Left cardiac atrium (tissue), 4 donors: ENCODE data around the gene METTL25. TPM values are rescaled to one million over a fixed set of nuclear protein-coding genes. Genes with fewer than 3 reads are reported as not detected.

Source experiments
- ATAC-seq, 2 donors: fragments of 200-7000 bp; cut with Tn5 transposase; one replicate each; pipeline ENCODE4 v1.9.1; 2020; ENCODE audit warnings: mild to moderate bottlenecking in 2 of 2, moderate library complexity in 2 of 2
- DNase-seq: peaks from one replicate; pipeline ENCODE4 v3.0.0-alpha.2; 2020
- intact Hi-C, 2 donors: fragments of 100-400 bp; cut with DNase I; formaldehyde crosslinking; loops; one replicate each; pipeline versions ENCODE4 v1.14.1 to v1.15.1; 2022 to 2023
- total RNA-seq, 2 donors: library from RNA; stranded (reverse); fragmentation: NEBNext Ultra II Directional; extraction: Animal tissue kit (Norgen Biotek cat#: 25700); gene quantifications; one replicate each; pipeline ENCODE4 v1.2.1, GENCODE V29; 2021
- donor health status: DM: no; HTN: yes; CAD: no.
- donor health status: DM: no; HTN: yes; CAD: no; lungs with severe emphysema.
- donor health status: DM: yes; HTN: yes; CAD: no.
- donor health status: Dilated cardiomyopathy.

METTL25 gene
- total RNA-seq, 2 donors from 2014 or later, result 14.5 to 16.1 TPM

DNA sequence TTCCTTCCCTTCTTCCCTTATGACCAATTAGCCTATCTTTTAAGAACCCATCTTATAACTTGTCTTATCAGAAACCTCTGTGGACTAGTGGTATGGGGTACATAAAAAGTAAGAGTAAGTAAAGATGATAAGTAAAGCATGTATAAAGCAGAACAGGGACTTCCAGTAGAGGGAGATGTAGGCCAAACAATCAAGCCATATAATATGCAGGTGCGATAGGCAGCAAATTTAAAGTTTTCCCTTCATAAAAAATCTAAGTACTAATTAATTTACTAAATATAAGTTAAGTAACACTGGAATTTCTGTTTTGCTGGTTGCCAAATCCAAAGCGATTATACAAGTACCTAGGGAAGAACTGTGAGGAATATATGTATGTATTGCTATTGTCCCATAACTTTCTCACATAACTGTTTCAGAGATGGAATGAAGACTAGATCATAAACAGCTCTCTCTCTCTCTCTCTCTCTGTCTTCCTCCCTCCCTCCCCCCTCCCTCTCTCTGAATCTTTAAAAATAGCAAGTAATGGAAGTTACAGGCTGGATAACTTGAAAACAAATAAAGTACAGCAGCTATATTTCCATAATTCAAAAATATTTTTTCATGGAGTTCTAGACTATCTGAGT lies 25.7 kb downstream of the METTL25 start:
- no peak for DNase-seq
- intact Hi-C loops, result no loop called here
- ATAC-seq, result peak in 1 of 2 donors; percentile 67

DNA sequence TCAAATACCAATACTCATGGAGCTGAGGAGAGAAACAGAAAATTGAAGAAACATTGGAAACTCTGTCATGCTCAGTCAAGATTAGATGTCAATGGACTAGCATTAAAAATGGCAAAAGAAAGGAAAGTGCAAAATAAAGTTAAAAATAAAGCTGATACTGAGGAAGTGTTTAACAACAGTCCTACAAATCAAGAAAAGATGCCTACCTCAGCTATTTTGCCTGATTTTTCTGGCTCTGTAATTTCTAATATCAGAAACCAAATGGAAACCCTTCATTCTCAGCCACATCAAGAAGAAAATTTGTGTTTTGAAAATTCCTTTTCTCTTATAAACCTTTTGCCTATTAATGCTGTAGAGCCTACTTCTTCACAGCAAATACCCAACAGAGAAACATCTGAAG lies 40.5 kb downstream of the METTL25 start:
- ATAC-seq (no peak), DNase-seq (no peak)
- intact Hi-C loops, result no loop called here

DNA sequence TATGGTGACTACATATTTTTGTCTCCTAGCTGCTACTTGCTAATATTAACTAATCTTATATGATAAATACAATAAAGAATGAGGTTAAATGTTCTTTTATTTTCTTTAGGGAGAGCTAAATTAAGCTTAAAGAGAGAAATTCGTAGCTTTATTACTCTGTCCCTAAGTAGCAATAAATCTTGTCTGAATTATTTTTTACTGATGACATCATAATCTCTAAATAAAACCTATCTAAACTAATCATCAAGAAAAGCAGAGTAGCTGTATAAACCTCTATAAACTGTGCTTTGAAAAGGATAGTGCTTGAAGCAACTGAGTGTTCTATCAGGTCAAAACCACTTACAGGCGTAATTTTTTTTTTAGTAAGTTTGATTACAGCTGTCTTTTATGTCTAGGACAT lies 42.5 kb downstream of the METTL25 start:
- DNase-seq (no peak), ATAC-seq (no peak)
- intact Hi-C loops, result no loop called here

DNA sequence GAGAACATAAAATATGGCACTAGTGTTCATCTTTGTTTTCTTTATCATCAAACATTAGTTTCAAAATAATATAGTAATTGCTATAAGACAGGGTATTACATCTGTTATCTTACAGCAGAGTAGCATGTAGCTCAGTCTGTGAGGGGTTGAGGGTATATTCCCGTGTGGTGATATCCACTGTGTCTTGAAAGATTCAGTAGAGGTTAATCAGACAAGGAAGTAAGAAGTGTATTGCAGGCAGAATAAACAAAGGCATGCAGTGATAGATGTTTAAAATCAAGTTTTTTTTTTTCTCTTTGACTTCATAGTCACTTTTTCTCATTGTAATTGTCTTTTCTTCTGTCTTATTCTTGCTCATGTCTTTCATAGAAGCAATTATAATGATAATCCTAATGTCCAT lies 48.3 kb downstream of the METTL25 start:
- intact Hi-C loops, result no loop called here
- DNase-seq (no peak), ATAC-seq (no peak)

DNA sequence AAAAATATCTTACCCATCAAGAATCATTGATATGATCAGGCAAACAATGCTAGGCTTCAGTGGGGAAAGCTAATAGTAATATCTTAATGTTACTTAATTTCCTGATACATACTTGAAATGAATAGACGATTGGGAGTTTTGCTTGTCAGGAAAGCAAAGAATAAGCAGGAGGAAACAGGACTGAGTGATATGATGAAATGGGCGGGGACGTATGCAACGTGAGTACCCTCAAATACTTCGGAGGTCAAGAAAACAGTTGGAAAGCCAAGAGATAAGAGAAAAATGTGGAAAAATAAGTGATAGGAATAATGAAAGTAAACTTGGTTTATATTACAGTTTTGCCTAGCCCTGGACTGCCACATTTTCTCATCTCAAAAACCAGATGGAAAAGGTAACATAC lies 49.2 kb downstream of the METTL25 start:
- DNase-seq, result no peak
- intact Hi-C loops, result no loop called here
- peak; percentile 50 to 81 for ATAC-seq

DNA sequence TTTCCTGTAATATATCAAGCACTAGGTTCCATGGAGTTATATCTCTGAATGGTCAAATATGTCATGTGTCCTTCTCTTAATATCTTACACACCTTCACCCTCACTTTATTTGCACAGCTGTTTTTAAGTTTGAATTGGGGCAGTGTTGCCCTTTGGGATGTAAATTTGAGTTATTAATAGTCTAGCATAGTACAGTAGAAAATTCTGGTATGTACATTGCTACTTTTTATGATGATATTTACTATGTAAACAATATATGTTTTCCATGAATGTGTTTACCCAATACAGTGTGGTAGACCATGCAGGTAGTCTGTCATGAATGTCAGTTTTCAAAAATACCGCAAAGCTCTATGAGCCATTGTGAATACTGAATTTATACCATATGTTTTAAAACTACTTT lies 50.5 kb downstream of the METTL25 start:
- intact Hi-C loops, result no loop called here
- ATAC-seq (no peak), DNase-seq (no peak)

DNA sequence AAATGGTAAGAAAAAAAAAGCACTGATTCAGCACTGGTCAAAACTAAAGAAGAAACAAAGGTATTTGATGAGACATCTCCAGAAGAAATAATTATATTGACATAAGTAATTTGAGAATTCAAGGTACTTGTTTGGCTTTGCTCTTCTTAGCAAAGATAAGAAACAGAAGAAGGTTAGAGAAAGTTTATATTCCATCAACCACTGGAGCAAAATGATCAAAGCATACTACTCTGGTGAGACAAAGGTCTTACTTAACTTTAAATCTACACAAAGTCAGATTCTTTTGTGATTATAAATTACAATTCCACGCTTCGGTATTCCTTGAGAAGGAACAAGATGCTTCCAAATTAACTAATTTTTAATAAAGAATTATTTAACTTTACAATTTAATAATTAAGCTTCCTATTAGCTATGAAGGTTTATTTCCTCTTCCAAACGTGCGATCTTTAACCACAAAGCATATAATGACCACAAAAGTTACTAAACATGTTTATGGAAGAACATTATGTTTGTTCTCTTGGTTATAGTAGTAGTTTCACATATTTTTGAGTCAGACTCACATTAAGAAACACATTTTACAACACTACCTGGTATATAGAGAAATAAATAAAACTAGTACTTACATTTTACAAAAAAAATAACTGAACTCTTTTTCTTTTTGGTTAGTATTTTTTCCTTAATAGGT lies 53.4 kb downstream of the METTL25 start:
- intact Hi-C loops, result no loop called here
- DNase-seq, result no peak
- ATAC-seq, result no peak

DNA sequence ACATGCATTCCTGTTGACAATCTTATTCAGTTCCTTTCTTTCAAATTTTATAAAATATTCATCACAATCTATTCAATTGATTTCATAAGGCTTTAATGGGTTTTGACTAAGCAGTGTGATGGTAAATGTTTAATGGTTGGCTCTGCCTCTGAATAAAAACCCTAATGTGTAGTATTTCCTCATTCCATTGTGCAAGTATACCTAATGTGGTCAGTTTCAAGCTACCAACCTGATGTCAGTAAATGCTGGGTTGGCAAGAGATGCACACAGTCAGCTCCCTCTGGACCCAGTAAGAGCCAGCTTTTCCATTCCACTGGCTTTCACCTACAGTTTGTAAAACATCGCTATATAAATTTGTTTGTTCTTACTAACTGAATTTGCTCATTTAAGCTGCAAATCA lies 53.9 kb downstream of the METTL25 start:
- intact Hi-C loops, result no loop called here
- DNase-seq (no peak), ATAC-seq (no peak)

DNA sequence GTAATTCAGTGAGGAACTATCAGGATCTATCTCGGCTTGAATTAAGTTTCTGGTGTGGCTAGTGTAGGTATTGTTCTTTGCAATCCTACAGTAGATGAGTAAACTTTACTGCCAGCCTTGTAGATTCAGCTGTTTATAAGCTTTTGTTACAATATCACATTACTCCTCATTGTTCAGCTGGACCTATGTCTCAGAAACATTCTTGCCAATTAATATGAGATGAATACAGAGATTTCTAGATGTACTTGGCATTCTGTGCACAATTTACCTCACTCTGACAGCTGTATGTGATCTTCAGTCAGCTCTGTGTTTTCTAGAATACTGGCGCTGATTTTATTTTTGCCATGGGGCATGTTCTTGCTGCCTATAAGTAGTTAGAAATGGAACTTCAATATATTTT lies 55.7 kb downstream of the METTL25 start:
- ATAC-seq (no peak), DNase-seq (no peak)
- intact Hi-C loops, result no loop called here

DNA sequence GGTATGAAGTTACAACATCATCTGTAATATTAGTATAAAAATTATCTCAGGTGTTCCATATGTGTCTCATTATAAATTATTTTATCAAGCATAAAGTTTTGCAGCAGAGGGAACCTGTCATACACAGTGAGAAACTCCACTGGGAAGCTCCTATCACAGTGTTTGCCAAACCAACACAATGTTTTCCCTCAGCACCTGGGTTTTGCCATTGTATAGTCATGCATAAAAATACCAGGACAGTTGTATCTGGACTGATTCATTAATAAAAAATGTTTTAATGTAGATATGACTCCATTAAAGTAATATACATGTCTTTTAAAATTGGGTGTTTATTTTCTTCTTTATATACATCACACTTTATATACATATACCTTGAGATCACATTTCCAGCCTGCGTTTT lies 56.6 kb downstream of the METTL25 start:
- no peak for DNase-seq
- no peak for ATAC-seq
- intact Hi-C loops, result no loop called here

DNA sequence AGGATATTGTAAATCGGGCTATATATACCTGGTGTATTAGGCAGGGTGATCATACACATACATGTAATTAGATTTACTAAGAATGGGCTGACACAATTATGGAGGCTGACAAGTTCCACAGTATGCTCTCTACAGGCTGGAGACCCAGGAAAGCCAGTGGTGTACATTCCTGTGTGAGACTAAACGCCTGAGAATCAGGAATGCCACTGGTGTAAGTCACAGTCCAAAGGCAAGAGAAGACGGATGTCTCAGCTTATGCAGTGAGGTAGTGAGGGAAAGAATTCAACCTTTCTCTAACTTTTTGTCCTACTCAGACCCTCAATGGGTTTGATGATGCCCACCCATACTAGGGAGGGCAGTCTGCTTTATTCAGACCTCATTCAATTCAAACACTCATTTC lies 57.1 kb downstream of the METTL25 start:
- intact Hi-C loops, result no loop called here
- ATAC-seq (no peak), DNase-seq (no peak)

DNA sequence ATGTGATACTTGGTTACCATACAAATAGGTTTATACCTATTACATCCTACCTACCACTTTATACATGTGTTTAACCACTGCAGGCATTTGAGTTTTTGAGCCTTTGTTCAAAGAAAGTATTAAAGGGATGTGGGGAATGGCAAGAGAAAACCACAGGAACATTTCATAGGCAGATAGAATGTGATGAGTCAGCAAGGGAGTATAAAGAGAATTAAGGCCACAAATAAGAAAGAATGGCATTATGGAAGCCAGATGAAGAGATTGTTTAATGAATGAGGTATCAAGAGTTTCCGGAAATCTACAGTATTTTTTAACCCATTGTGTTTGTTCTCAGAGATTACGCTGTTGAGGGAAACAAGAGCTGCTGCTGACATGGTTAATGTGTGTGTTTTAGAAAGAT lies 66.9 kb downstream of the METTL25 start:
- intact Hi-C loops, result no loop called here
- DNase-seq (no peak), ATAC-seq (no peak)

DNA sequence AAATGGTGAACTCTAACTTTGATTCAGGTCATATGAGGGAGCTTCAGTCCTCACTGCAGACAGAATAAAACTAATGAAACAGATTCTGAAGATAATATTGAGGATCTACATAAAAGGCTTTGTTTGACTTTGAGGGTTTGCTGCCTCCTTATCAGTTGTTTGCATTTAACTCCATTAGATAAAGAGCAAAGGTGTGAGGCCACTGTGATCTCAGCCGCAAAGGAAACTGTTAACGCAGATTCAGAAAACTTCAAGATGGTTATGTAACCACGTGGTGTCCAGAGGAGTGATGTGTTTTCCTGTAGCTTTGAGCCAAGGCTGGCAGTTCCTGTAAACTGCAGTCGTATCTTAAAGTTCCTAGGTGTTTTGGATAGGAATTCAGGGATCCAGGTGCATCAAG lies 67.8 kb downstream of the METTL25 start:
- intact Hi-C loops, result no loop called here
- ATAC-seq (no peak), DNase-seq (no peak)

DNA sequence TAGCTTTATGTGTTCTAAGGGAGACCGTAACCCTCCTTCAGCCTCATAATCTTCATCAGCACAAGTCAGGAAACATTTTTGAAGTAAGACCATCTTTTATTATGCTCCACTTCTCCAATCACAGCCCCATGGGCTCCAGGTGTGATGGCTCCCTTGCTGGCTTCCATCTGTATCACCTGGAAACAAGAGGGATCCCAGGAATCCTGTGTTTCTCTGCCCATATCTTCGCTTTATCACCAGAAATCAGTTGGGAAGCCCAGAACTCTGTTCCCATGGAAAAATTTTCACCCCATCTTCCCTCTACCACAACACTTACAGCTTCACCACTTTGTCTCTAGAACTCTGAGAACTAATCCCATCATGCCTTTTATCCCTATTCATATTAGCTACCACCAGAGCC lies 68.3 kb downstream of the METTL25 start:
- intact Hi-C loops, result no loop called here
- no peak for ATAC-seq
- no peak for DNase-seq

DNA sequence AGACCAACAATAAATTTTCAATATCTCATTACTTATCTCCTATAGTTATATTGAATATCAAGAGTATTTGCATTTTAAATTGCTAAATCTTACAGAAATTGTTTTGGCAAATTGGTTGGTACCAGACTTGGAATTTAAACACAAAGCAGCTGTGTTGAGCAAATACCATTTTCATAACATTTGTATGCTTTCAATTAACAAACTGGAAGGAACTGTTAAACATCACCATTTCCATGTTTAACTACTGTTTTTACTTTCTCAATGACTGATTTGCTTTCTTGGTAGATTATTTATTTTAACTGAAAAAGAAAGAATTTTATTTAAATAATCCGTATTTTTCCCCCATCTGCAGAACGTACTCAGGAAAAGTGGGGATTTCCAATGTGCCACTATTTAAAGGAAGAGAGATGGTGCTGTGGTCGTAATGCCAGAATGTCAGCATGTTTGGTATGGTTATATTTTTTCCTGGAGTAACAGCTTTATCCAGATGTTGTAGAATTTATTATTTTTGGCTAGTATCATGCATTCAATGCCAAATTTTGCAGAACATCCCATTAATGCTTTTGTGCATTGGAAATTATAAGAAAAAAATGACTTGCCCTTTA lies 72.3 kb downstream of the METTL25 start:
- no peak for ATAC-seq
- no peak for DNase-seq
- intact Hi-C loops, result no loop called here

DNA sequence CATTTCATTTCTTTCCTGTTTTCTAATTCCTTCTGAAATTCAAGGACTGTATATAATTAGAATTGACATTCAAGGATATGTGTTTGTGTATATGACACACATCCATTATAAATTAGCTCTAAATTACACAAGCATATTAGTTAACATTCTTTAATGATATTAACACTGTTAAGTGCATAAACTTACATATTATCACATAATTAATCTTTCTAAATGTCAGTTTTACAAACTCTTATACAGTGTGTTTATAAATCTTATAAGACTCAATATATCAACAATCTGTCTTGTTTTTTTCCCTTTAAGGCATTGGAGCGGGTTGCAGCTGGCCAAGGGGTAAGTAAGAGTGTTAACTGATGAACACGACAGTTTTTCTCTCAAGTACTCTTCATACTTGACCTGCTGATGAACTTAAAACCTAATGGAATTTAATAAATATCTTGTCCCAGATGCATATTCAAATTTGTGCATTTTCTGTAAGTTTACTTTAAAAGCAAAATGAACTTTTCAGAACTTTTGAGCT lies 76.1 kb downstream of the METTL25 start:
- ATAC-seq (no peak), DNase-seq (no peak)
- intact Hi-C loops, result no loop called here

DNA sequence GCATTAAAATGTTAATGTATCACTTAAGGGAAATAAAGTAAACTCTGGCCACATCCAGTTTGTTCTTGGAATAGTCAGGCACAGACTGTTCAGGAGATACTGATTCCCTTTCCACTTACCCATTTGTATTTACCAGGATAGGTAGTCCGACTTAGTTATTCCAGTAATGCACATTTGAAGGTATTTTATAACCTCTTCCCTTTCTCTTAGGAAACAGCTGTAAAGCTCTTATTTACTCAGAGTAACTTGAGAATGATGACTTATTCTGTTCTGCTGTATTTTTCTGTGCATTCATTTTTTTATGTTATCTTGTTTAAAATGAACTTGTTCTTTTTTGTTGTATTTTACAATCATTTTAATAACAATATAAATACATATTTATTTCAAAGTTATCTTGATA lies 78.0 kb downstream of the METTL25 start:
- no peak for ATAC-seq
- DNase-seq, result no peak
- intact Hi-C loops, result no loop called here

DNA sequence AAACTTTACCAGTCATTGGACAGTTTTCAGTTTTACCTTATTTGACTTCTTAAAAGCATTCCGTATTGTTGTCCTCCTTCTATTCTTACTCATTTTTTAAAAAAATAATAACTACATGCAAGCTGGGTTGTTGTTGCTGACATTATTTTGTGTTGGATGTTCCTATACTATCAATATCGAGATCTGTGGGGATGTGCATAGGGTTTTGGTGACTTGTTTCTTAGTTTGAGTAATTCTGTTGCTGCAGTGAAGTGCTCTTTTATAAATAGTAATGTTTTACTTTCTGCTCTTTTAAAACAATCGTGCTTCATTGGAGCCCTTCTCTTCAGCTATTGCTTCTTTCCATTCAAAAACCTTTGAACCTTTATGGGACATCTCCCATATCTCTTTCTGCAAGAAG lies 79.4 kb downstream of the METTL25 start:
- no peak for ATAC-seq

DNA sequence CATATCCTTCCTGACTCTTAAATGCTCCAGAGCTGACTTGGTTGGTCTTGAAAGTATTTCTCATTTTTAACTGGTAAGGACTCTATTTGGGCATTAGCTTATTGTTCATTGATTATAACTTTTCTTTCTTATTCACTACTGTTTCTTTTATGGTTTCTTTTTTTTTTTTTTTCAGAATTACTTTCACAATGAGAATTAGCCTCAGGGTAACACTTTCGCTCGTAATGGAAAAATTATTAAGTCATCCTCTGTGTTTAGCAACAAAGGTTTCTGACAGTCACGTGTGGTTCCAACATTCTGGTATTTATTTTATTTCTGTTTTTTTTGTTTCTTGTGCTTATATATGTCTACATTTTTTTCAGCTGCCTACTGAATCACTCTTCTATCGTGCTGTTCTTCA lies 80.0 kb downstream of the METTL25 start:
- ATAC-seq (no peak), DNase-seq (no peak)
- intact Hi-C loops, result no loop called here

More for the DNA sequence above, 79.4 kb downstream of the METTL25 start:
- DNase-seq, result no peak
- intact Hi-C loops, result no loop called here

DNA sequence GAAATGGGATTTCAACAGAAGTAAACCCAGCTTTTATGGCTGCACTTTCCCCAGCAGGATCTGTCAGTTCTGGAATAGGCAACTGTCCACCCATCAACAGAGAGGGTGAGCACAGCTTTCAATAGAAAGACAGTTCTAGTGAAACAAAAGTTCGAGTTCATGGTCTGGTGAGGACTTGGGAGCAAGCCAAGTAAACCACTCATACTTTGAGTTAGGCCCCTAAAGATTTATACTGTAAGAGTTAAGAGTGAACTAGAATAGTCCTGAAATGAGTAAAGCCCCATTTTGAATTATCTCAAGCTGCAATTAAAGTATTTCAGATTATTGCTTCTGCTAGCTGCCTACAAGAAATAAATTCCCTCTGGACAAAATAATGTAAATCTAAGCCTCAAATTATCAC lies 82.6 kb downstream of the METTL25 start:
- intact Hi-C loops, result no loop called here
- DNase-seq (no peak), ATAC-seq (no peak)
